GM12878 (cell line): Measurements from ENCODE around the gene SYMPK.

Source experiments
- BHLHE40 ChIP-seq, 2 experiments: fragments of 450-650 bp in 1 of 2; IDR thresholded peaks; 2 replicates each; pipeline ENCODE4 v1.6.1; 2011 to 2017; ENCODE audit warnings: low read depth in 2 of 2, borderline replicate concordance in 1 of 2, improper control_type of control experiment in 1 of 2, low read length in 1 of 2, mild to moderate bottlenecking in 1 of 2
- CHD2 ChIP-seq: IDR thresholded peaks from 2 replicates; pipeline ENCODE4 v1.6.1; 2011; ENCODE audit warnings: low read depth, low read length, improper control_type of control experiment, borderline replicate concordance
- EZH2 ChIP-seq: IDR thresholded peaks from 2 replicates; pipeline ENCODE4 v1.6.1; 2012; ENCODE audit warnings: low read depth, mild to moderate bottlenecking, control low read depth, inconsistent platforms, low read length, borderline replicate concordance; ENCODE audit not compliant: control insufficient read depth
- JUNB ChIP-seq: IDR thresholded peaks from 2 replicates; pipeline ENCODE4 v1.6.1; 2016; ENCODE audit warnings: antibody characterized with exemption, mild to moderate bottlenecking
- RAD21 ChIP-seq: IDR thresholded peaks from 2 replicates; pipeline ENCODE4 v1.6.1; 2011; ENCODE audit warnings: mild to moderate bottlenecking, low read depth, low read length, moderate library complexity; ENCODE audit not compliant: insufficient read depth
- RFX5 ChIP-seq: IDR thresholded peaks from 2 replicates; pipeline ENCODE4 v1.6.1; 2011; ENCODE audit warnings: low read depth, low read length, improper control_type of control experiment
- SMC3 ChIP-seq: IDR thresholded peaks from 2 replicates; pipeline ENCODE4 v1.6.1; 2011; ENCODE audit warnings: low read length, improper control_type of control experiment, borderline replicate concordance
- TCF7 ChIP-seq: IDR thresholded peaks from 2 replicates; pipeline ENCODE4 v1.6.1; 2014; ENCODE audit warnings: antibody characterized with exemption, borderline replicate concordance
- ZNF384 ChIP-seq: IDR thresholded peaks from 2 replicates; pipeline ENCODE4 v1.6.1; 2012; ENCODE audit warnings: low read depth, mild to moderate bottlenecking, low read length, improper control_type of control experiment, borderline replicate concordance
- TF ChIP-seq, protein P1 (sequence below): IDR thresholded peaks from 2 replicates; pipeline ENCODE4 v1.6.1; 2012; ENCODE audit warnings: low read depth, low read length, improper control_type of control experiment
- TF ChIP-seq, protein P2 (sequence below): IDR thresholded peaks from 2 replicates; pipeline ENCODE4 v1.6.1; 2011; ENCODE audit warnings: low read depth, mild to moderate bottlenecking, low read length, moderate library complexity, borderline replicate concordance; ENCODE audit errors: extremely low read depth
- TF ChIP-seq, protein P3 (sequence below): IDR thresholded peaks from 2 replicates; pipeline ENCODE4 v1.6.1; 2012; ENCODE audit warnings: mild to moderate bottlenecking, low read depth, low read length
- TF ChIP-seq, protein P4 (sequence below), 3 experiments: IDR thresholded peaks in 2 of 3; conservative IDR thresholded peaks in 1 of 3; 2 replicates each; pipeline ENCODE4 v1.5.1; 2011; ENCODE audit warnings: low read depth in 3 of 3, low read length in 3 of 3, mild to moderate bottlenecking in 3 of 3, control low read depth in 2 of 3, moderate library complexity in 2 of 3, inconsistent platforms in 1 of 3, mixed read lengths in 1 of 3; ENCODE audit not compliant: control insufficient read depth in 2 of 3, insufficient read depth in 1 of 3; ENCODE audit errors: extremely low read depth in 1 of 3

DNA sequence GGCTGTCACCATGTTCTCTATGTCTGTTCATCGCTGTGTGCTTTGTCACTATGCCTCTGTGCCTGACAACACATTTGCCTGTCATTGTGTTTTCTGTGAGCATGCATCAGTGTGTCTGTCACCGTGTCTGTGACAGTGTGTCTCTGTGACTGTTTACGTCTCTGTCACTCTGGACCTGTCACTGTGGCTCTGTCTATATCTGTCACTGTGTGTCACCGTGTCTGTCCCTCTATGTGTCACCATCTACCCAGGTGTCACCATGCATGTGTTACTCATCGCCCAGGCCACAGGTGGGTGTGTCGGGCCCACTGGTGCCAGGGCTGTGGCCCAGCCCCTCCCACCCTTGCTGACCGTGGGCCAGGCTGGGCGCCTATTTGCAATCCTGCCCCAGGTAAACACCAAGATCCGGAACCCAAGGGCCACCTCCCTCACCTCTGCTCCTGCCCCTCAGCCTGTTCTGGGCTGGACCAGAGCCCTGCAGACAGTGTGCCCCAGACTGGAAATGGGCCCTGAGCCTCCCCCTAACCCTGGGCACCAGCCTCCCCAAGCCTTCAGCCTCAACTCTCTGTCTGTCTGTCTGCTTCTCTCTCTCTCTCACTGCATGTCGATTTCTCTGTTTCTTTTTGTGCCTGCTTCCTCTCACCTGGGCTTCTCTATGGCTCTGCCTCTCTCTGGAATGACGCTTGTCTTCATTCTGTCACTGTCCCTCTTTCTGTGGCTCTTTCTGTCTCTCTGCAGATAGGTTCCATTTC is 15.3 kb upstream of the SYMPK start:
- TF ChIP-seq SMC3 (no peak), BHLHE40 (IDR thresholded peaks at IDR 0.05; ENCODE audit: borderline replicate concordance in 1 of 2, low read depth in 2 of 2, low read length in 1 of 2) (no peak), CHD2 (no peak), EZH2 (no peak), JUNB (no peak), TCF7 (no peak), ZNF384 (no peak), RFX5 (no peak), RAD21 (no peak)
- TF ChIP-seq, protein P1, sequence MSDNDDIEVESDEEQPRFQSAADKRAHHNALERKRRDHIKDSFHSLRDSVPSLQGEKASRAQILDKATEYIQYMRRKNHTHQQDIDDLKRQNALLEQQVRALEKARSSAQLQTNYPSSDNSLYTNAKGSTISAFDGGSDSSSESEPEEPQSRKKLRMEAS = no peak
- TF ChIP-seq, protein P2, sequence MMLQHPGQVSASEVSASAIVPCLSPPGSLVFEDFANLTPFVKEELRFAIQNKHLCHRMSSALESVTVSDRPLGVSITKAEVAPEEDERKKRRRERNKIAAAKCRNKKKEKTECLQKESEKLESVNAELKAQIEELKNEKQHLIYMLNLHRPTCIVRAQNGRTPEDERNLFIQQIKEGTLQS = no peak
- TF ChIP-seq, protein P3, sequence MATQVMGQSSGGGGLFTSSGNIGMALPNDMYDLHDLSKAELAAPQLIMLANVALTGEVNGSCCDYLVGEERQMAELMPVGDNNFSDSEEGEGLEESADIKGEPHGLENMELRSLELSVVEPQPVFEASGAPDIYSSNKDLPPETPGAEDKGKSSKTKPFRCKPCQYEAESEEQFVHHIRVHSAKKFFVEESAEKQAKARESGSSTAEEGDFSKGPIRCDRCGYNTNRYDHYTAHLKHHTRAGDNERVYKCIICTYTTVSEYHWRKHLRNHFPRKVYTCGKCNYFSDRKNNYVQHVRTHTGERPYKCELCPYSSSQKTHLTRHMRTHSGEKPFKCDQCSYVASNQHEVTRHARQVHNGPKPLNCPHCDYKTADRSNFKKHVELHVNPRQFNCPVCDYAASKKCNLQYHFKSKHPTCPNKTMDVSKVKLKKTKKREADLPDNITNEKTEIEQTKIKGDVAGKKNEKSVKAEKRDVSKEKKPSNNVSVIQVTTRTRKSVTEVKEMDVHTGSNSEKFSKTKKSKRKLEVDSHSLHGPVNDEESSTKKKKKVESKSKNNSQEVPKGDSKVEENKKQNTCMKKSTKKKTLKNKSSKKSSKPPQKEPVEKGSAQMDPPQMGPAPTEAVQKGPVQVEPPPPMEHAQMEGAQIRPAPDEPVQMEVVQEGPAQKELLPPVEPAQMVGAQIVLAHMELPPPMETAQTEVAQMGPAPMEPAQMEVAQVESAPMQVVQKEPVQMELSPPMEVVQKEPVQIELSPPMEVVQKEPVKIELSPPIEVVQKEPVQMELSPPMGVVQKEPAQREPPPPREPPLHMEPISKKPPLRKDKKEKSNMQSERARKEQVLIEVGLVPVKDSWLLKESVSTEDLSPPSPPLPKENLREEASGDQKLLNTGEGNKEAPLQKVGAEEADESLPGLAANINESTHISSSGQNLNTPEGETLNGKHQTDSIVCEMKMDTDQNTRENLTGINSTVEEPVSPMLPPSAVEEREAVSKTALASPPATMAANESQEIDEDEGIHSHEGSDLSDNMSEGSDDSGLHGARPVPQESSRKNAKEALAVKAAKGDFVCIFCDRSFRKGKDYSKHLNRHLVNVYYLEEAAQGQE = no peak
- TF ChIP-seq, protein P4, sequence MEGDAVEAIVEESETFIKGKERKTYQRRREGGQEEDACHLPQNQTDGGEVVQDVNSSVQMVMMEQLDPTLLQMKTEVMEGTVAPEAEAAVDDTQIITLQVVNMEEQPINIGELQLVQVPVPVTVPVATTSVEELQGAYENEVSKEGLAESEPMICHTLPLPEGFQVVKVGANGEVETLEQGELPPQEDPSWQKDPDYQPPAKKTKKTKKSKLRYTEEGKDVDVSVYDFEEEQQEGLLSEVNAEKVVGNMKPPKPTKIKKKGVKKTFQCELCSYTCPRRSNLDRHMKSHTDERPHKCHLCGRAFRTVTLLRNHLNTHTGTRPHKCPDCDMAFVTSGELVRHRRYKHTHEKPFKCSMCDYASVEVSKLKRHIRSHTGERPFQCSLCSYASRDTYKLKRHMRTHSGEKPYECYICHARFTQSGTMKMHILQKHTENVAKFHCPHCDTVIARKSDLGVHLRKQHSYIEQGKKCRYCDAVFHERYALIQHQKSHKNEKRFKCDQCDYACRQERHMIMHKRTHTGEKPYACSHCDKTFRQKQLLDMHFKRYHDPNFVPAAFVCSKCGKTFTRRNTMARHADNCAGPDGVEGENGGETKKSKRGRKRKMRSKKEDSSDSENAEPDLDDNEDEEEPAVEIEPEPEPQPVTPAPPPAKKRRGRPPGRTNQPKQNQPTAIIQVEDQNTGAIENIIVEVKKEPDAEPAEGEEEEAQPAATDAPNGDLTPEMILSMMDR (IDR thresholded peaks at IDR 0.05 in 2 of 3, conservative IDR thresholded peaks at IDR 0.05 in 1 of 3; ENCODE audit: control insufficient read depth in 2 of 3, extremely low read depth in 1 of 3, insufficient read depth in 1 of 3, low read depth in 3 of 3, low read length in 3 of 3) = no peak
